Measurements from ENCODE around the gene RIN1. TPM values are rescaled to one million over a fixed set of nuclear protein-coding genes. Genes with fewer than 3 reads are reported as not detected.

Gene RIN1
- total and polyA plus RNA-seq, 2 of the 13 experiments (the other 11 are each of a cell fraction or from before 2014, with no cell fraction given): 2.4 to 4.1 TPM

DNA sequence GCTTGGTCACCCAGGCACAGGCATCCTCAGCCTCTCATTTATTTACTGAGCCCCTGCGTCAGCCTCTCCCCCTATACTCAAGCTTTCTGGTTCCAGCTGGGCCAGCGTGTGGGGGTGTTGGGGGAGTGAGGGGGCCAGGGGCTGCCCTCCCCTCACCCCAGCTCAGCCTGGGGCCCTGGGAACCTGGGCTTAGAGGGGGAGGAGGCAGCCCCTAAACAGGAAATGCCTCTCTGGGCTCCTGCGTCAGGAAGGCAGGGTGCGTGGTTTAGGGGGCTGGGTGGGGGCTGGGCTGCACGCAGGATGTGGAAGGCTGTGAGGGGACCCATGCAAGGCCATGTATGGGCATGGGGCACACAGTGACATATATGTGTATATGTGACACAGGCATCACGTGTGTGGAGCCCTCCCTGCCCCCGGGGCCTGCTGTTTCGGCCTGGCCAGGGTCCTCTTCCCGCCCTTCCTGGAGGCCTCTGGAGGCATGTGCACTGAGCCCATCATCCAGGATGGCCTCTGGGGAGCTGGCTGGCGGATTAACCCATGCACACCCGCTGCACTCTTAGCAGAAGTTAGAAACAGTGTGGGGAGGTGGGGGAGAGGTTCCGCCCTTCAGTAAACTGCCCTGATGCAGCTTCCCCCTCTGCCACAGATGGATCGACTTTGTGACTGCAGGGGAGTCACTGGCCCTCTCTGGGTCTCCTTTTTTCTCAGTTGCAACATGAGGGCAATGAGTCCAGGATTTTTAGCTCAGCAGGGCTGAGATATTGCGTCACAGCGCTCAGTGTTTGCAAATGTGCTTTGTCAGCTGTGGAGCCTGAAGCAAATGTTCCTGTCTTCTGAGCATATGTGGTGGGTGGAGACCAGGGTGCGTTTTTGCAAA is 18.3 kb downstream of the RIN1 start:
- 10% methylated on average over 6 of the region's 16 CpGs for whole genome bisulfite sequencing (ENCODE audit: low lambda C conversion rate)
- Histone ChIP-seq H3K9me3 (ENCODE audit: low read length) (no peaks in the 10 kb centered on the region), H3K4me1 (ENCODE audit: insufficient read depth, low read length) (peaks cover 50% of the 10 kb centered on the region), H3K79me2 (ENCODE audit: insufficient read depth, low read length) (no peaks in the 10 kb centered on the region), H3K9ac (ENCODE audit: insufficient read depth, low read depth, low read length) (peak overlapping the region; percentile 40), H4K20me1 (ENCODE audit: insufficient read depth, low read length) (no peaks in the 10 kb centered on the region), H3K4me3 (replicated peaks in 1 of 3; ENCODE audit: insufficient read depth in 1 of 3, low read depth in 2 of 3, low read length in 3 of 3) (peak overlapping the region; percentile 11 to 66 (median 24)), H3K27me3 (ENCODE audit: control insufficient read depth in 1 of 2, insufficient read depth in 2 of 2, low read length in 2 of 2) (0 out of 5 replicates have a peak, but pooled peaks cover 0 to 6% of the 10 kb centered on the region in 2 experiments), H3K4me2 (ENCODE audit: low read depth, low read length) (peak overlapping the region; percentile 78), H3K27ac (ENCODE audit: extremely low read length, insufficient read depth, low read length) (peak overlapping the region; percentile 32), H2AFZ (ENCODE audit: low read length) (no peak overlapping the region), H3K36me3 (replicated peaks in 1 of 2; ENCODE audit: control insufficient read depth in 1 of 2, insufficient read depth in 2 of 2, low read length in 2 of 2) (no peaks in the 10 kb centered on the region)
- in situ Hi-C loops (cut with HindIII; ENCODE audit: extremely low pct_ligation_motif_present, low pct_unique_long_range_greater_than_20kb) (no loop called here), intact Hi-C loops (cut with micrococcal nuclease; ENCODE audit: unreplicated experiment) (loop anchor here (10.0 kb wide), 1 partner anchor 67 kb away; no protein-coding TSS in a partner anchor)
- FAIRE-seq: peak; percentile 66
- ChIA-PET POLR2A (interaction anchor here (1.0 to 3.7 kb wide), 9 partner anchors 9 to 50 kb away, joined by 3 to 28 read pairs (median 6); partner anchors contain the start of genes B4GAT1, RIN1 and YIF1A), CTCF (ENCODE audit: low intra/inter-chr PET ratio, low total read pairs) (no interaction called here)
- no TSS peak for BruUV-seq (replicated peaks)
- DNase-seq (ENCODE audit: low spot score): peak; percentile 70
- peak; percentile 10 for ATAC-seq
- peak; percentile 74 for TF ChIP-seq ZFY (CRISPR knock-in tag; IDR thresholded peaks at IDR 0.05)
- TF ChIP-seq AKAP8 (CRISPR knock-in tag; IDR thresholded peaks at IDR 0.05): no peak
- TF ChIP-seq KAT8 (CRISPR knock-in tag; IDR thresholded peaks at IDR 0.05): 0 out of 2 replicates have a peak, but pooled peaks have one; percentile 18
- TF ChIP-seq ZBTB21 (CRISPR knock-in tag; IDR thresholded peaks at IDR 0.05): peak; percentile 93
- TF ChIP-seq YEATS4 (CRISPR knock-in tag; IDR thresholded peaks at IDR 0.05; ENCODE audit: borderline replicate concordance): 0 out of 2 replicates have a peak, but pooled peaks have one; percentile 47
- TF ChIP-seq, protein P1, sequence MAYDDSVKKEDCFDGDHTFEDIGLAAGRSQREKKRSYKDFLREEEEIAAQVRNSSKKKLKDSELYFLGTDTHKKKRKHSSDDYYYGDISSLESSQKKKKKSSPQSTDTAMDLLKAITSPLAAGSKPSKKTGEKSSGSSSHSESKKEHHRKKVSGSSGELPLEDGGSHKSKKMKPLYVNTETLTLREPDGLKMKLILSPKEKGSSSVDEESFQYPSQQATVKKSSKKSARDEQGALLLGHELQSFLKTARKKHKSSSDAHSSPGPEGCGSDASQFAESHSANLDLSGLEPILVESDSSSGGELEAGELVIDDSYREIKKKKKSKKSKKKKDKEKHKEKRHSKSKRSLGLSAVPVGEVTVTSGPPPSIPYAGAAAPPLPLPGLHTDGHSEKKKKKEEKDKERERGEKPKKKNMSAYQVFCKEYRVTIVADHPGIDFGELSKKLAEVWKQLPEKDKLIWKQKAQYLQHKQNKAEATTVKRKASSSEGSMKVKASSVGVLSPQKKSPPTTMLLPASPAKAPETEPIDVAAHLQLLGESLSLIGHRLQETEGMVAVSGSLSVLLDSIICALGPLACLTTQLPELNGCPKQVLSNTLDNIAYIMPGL (CRISPR knock-in tag; IDR thresholded peaks at IDR 0.05; ENCODE audit: borderline replicate concordance in 1 of 2, low read depth in 1 of 2): peak in 1 of 2 experiments; percentile 28; a peak in 1 of 4 replicates
- TF ChIP-seq ZNF761 (CRISPR knock-in tag; conservative IDR thresholded peaks at IDR 0.05): no peak
- TF ChIP-seq, protein P2, sequence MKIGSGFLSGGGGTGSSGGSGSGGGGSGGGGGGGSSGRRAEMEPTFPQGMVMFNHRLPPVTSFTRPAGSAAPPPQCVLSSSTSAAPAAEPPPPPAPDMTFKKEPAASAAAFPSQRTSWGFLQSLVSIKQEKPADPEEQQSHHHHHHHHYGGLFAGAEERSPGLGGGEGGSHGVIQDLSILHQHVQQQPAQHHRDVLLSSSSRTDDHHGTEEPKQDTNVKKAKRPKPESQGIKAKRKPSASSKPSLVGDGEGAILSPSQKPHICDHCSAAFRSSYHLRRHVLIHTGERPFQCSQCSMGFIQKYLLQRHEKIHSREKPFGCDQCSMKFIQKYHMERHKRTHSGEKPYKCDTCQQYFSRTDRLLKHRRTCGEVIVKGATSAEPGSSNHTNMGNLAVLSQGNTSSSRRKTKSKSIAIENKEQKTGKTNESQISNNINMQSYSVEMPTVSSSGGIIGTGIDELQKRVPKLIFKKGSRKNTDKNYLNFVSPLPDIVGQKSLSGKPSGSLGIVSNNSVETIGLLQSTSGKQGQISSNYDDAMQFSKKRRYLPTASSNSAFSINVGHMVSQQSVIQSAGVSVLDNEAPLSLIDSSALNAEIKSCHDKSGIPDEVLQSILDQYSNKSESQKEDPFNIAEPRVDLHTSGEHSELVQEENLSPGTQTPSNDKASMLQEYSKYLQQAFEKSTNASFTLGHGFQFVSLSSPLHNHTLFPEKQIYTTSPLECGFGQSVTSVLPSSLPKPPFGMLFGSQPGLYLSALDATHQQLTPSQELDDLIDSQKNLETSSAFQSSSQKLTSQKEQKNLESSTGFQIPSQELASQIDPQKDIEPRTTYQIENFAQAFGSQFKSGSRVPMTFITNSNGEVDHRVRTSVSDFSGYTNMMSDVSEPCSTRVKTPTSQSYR (CRISPR knock-in tag; IDR thresholded peaks at IDR 0.05; ENCODE audit: borderline replicate concordance): peak; percentile 3; the same call in 1 of the 2 replicates
- TF ChIP-seq ZFX (CRISPR knock-in tag; IDR thresholded peaks at IDR 0.05; ENCODE audit: low read depth): peak; percentile 84
- TF ChIP-seq MYC (CRISPR knock-in tag; IDR thresholded peaks at IDR 0.05; ENCODE audit: borderline replicate concordance): peak; percentile 51; the same call in 1 of the 2 replicates
- no peak for TF ChIP-seq NR2F2 (IDR thresholded peaks at IDR 0.05; ENCODE audit: borderline replicate concordance, low read depth)
- peak; percentile 64; the same call in 1 of the 2 replicates for TF ChIP-seq ZNF572 (CRISPR knock-in tag; IDR thresholded peaks at IDR 0.05)
- 0 out of 2 replicates have a peak, but pooled peaks have one; percentile 7 for TF ChIP-seq GABPB1 (CRISPR knock-in tag; IDR thresholded peaks at IDR 0.05)
- no peak for TF ChIP-seq NR2F6 (IDR thresholded peaks at IDR 0.05)
- 0 out of 2 replicates have a peak, but pooled peaks have one; percentile 10 for TF ChIP-seq NR2F6 (CRISPR knock-in tag; IDR thresholded peaks at IDR 0.05)
- TF ChIP-seq HOXA3 (CRISPR knock-in tag; IDR thresholded peaks at IDR 0.05): peak; percentile 87
- peak; percentile 4; the same call in 1 of the 2 replicates for TF ChIP-seq HIVEP1 (CRISPR knock-in tag; IDR thresholded peaks at IDR 0.05)
- TF ChIP-seq, protein P3, sequence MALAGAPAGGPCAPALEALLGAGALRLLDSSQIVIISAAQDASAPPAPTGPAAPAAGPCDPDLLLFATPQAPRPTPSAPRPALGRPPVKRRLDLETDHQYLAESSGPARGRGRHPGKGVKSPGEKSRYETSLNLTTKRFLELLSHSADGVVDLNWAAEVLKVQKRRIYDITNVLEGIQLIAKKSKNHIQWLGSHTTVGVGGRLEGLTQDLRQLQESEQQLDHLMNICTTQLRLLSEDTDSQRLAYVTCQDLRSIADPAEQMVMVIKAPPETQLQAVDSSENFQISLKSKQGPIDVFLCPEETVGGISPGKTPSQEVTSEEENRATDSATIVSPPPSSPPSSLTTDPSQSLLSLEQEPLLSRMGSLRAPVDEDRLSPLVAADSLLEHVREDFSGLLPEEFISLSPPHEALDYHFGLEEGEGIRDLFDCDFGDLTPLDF (CRISPR knock-in tag; IDR thresholded peaks at IDR 0.05): 0 out of 2 replicates have a peak, but pooled peaks have one; percentile 18

Data from HepG2 (cell line).